NCI-H1436 treated with DMSO at 0.1 percent for 48 hours (cell line): ENCODE data around the gene MPDU1.
"Not testable (repeated sequence)": the region's sequence is repeated elsewhere in the genome, so short reads cannot be mapped to it uniquely, and the experiment has no call there.

Experiments
- DNase-seq: peaks from one replicate; lab custom pipeline; 2025; lab: John Stamatoyannopoulos, UW

Gene MPDU1

GRCh38 chr17:7580604-7581575 lies 2.8 kb upstream of the MPDU1 start:
- DNase-seq: no peak

- DNase-seq: no peak
Observed at GRCh38 chr17:7582396-7583252, 1.0 kb upstream of the MPDU1 start.

- DNase-seq: no peak
Observed at GRCh38 chr17:7586673-7587419, 3.2 kb downstream of the MPDU1 start.

GRCh38 chr17:7587420-7588151 lies 3.9 kb downstream of the MPDU1 start:
- no peak for DNase-seq

GRCh38 chr17:7588553-7589203 lies 5.0 kb downstream of the MPDU1 start:
- no peak for DNase-seq

GRCh38 chr17:7589204-7589868 lies 5.7 kb downstream of the MPDU1 start:
- DNase-seq: no peak

- no peak for DNase-seq
Observed at GRCh38 chr17:7589891-7590691, 6.4 kb downstream of the MPDU1 start, which contains the start of gene SOX15. TSS of gene SOX15 (minus strand) at chr17:7590094. CDS start at chr17:7589676, 418 bp downstream.

GRCh38 chr17:7590743-7591142 lies 7.1 kb downstream of the MPDU1 start:
- DNase-seq: no peak

GRCh38 chr17:7591596-7591995 lies 7.9 kb downstream of the MPDU1 start:
- no peak for DNase-seq

- DNase-seq: no peak
Observed at GRCh38 chr17:7592422-7593021, 8.9 kb downstream of the MPDU1 start.

- no peak for DNase-seq
Observed at GRCh38 chr17:7593296-7593695, 9.6 kb downstream of the MPDU1 start.

- DNase-seq: not testable (repeated sequence)
Observed at GRCh38 chr17:7597561-7597960, 13.9 kb downstream of the MPDU1 start.

GRCh38 chr17:7606280-7606679 lies 22.6 kb downstream of the MPDU1 start:
- DNase-seq: no peak

GRCh38 chr17:7610641-7611040 lies 27.0 kb downstream of the MPDU1 start:
- no peak for DNase-seq

GRCh38 chr17:7611635-7612293 lies 28.1 kb downstream of the MPDU1 start:
- DNase-seq: no peak

- no peak for DNase-seq
Observed at GRCh38 chr17:7612294-7612640, 28.6 kb downstream of the MPDU1 start.

GRCh38 chr17:7613769-7614424 lies 30.2 kb downstream of the MPDU1 start:
- DNase-seq: no peak
